Hepatocyte (in vitro differentiated cells): Measurements from ENCODE around the gene UBE2D4. TPM values are rescaled to one million over a fixed set of nuclear protein-coding genes. Genes with fewer than 3 reads are reported as not detected.
"Not testable (repeated sequence)": the region's sequence is repeated elsewhere in the genome, so short reads cannot be mapped to it uniquely, and the experiment has no call there.

Experiments
- DNase-seq: peaks from one replicate; pipeline ENCODE4 v3.0.0-alpha.2; 2016; ENCODE audit warnings: low spot score
- H2AFZ ChIP-seq: fragments of 200-600 bp; sonication (generic); 2 replicates; pipeline ENCODE4 v1.6.0; 2016; ENCODE audit warnings: antibody characterized with exemption, mild to moderate bottlenecking
- H3K27ac ChIP-seq: fragments of 200-600 bp; sonication (generic); 2 replicates; pipeline ENCODE4 v1.5.1; 2016; ENCODE audit warnings: mild to moderate bottlenecking
- H3K27me3 ChIP-seq: fragments of 200-600 bp; sonication (generic); 2 replicates; pipeline ENCODE4 v1.6.1; 2016
- H3K36me3 ChIP-seq: fragments of 200-600 bp; sonication (generic); replicated peaks from 2 replicates; pipeline ENCODE4 v1.5.1; 2016; ENCODE audit warnings: low read depth; ENCODE audit not compliant: insufficient read depth
- H3K4me1 ChIP-seq: fragments of 200-600 bp; sonication (generic); 2 replicates; pipeline ENCODE4 v1.5.1; 2016; ENCODE audit warnings: mild to moderate bottlenecking, moderate library complexity; ENCODE audit not compliant: insufficient read depth
- H3K4me2 ChIP-seq: fragments of 200-600 bp; sonication (generic); 2 replicates; pipeline ENCODE4 v1.6.0; 2016
- H3K4me3 ChIP-seq: fragments of 200-600 bp; sonication (generic); 2 replicates; pipeline ENCODE4 v1.5.1; 2016; ENCODE audit warnings: mild to moderate bottlenecking
- H3K79me2 ChIP-seq: fragments of 200-600 bp; sonication (generic); 2 replicates; pipeline ENCODE4 v1.6.0; 2017; ENCODE audit warnings: mild to moderate bottlenecking
- H3K9me2 ChIP-seq: fragments of 200-600 bp; sonication (generic); replicated peaks from 2 replicates; pipeline ENCODE4 v1.6.0; 2017; ENCODE audit warnings: mild to moderate bottlenecking; ENCODE audit not compliant: insufficient read depth
- H3K9me3 ChIP-seq: fragments of 200-600 bp; sonication (generic); 2 replicates; pipeline ENCODE4 v1.5.1; 2016; ENCODE audit warnings: low read depth, mild to moderate bottlenecking
- H4K20me1 ChIP-seq: fragments of 200-600 bp; sonication (generic); 2 replicates; pipeline ENCODE4 v1.6.0; 2016; ENCODE audit warnings: mild to moderate bottlenecking; ENCODE audit not compliant: insufficient read depth, poor library complexity, severe bottlenecking
- EZH2 ChIP-seq: fragments of 200-600 bp; sonication (generic); IDR thresholded peaks from 2 replicates; pipeline ENCODE4 v1.6.1; 2016; ENCODE audit warnings: antibody characterized with exemption, mild to moderate bottlenecking, borderline replicate concordance
- EZH2phosphoT487 ChIP-seq: fragments of 200-600 bp; sonication (generic); IDR thresholded peaks from one replicate; pipeline ENCODE4 v1.6.1; 2018; ENCODE audit warnings: antibody characterized with exemption, mild to moderate bottlenecking, low read depth, moderate library complexity; ENCODE audit not compliant: unreplicated experiment, severe bottlenecking
- WGBS: methylation state at CpG from one replicate; pipeline ENCODE4 v1.1.6; 2016; ENCODE audit warnings: low lambda C conversion rate; ENCODE audit errors: missing lambda C conversion rate; 5-methylcytosine and 5-hydroxymethylcytosine counted together
- polyA plus RNA-seq: library from polyadenylated mRNA; unstranded; fragments of >200 nt; fragmentation: Nextera tagmentation; extraction: Ambion mirVana; gene quantifications from 2 replicates; pipeline ENCODE4 v1.2.1, GENCODE V29; 2016
- total RNA-seq: library from RNA; depleted of rRNA; stranded (reverse); fragments of >200 nt; gene quantifications from 2 replicates; pipeline ENCODE4 v1.2.3, GENCODE V29; 2014
- TF ChIP-seq, protein P1 (sequence below): fragments of 200-600 bp; sonication (generic); IDR thresholded peaks from 2 replicates; pipeline ENCODE4 v1.5.1; 2016; ENCODE audit warnings: antibody characterized with exemption, mild to moderate bottlenecking; ENCODE audit not compliant: poor library complexity

The UBE2D4 gene
- total and polyA plus RNA-seq, 2 experiments from 2014 or later, result 16.7 to 22.7 TPM

DNA sequence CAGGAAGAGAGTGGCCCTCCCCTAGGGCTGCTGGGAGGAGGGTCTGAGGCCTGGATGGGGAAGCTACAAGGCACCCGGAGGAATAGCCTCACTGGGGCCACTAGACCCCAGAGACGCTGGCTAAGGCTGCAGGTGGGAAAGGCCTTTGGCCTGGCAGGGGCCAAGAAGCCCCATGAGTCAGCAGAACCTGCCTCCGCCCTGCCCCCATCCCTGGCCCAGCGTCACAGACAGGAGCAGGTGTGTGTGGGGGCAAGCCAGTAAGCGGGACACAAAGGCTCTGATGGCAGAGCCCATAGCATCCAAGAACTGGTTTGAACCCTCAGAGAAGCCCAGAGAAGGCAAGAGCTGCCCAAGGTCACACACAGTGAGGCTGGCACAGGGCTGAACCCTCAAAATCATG, 44.5 kb downstream of the UBE2D4 start:
- H3K4me3 ChIP-seq, H3K4me2 ChIP-seq, H2AFZ ChIP-seq, H3K9me3 ChIP-seq, H4K20me1 ChIP-seq, H3K27ac ChIP-seq, H3K27me3 ChIP-seq, DNase-seq, H3K79me2 ChIP-seq, H3K36me3 ChIP-seq, H3K9me2 ChIP-seq, H3K4me1 ChIP-seq: not testable (repeated sequence)
- WGBS, result 96% methylated on average over 4 of the region's 5 CpGs

DNA sequence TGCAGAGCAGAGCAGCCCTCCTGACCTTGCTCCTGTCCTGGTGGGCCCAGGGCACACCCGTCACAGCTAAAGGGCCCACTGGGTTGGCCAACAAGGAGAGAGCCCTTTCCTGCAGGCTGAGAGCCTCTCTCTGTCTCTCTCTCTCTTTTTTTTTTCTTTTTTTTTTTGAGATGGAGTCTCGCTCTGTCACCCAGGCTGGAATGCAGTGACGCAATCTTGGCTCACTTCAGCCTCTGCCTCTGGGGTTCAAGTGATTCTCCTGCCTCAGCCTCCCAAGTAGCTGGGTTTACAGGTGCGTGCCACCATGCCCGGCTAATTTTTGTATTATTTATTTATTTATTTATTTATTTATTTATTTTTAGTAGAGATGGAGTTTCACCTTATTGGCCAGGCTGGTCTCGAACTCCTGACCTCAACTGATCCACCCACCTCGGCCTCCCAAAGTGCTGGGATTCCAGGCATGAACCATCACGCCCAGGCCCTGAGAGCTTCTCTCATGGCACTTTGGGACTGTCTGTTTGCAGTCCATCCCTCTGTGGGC, 47.9 kb downstream of the UBE2D4 start:
- not testable (repeated sequence) for H4K20me1 ChIP-seq, H3K4me1 ChIP-seq, H3K27me3 ChIP-seq, H3K79me2 ChIP-seq, H3K27ac ChIP-seq, H3K4me3 ChIP-seq, H3K9me3 ChIP-seq, DNase-seq, H3K36me3 ChIP-seq, H3K9me2 ChIP-seq, H3K4me2 ChIP-seq, H2AFZ ChIP-seq
- 90% methylated on average over 4 of the region's 8 CpGs for WGBS

DNA sequence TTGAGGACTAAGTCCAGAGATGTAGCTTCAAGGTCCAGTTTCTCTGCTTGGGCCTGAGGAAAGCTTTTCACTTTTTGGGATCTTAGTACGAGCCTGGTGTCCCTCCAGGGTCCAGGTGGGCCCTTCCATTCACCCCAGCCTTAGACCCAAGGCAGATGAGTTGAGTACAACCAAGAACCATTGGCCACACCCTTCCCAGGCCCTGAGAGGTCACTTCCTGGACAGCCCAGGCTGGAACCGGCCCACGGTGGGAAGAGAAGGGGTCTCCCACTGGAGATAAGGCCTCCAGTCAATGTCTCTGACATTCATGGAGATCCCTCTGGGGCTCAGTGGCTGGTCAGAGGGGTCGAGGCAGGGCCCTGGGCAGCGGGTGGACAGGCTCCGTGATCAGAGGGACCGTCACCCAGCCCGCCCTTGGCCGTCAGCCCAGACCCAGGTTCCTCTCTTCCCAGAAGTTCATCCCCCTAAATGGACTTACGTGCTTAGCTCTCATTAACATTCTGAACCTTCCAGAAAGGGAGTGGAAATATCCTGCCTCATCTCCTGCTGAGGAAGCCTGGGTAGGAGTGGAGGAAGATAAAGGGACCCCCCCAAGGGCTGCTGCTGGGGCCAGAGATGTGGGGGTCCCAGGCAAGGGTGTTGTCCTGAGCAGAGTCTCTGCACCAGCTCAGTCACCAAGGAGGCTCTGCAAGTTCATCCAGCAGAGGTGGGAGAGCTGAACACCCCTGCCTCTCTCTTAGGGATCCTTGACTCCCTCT, 48.7 kb downstream of the UBE2D4 start:
- not testable (repeated sequence) for H3K4me3 ChIP-seq, H3K9me2 ChIP-seq, DNase-seq, H3K27ac ChIP-seq, H3K9me3 ChIP-seq, H3K4me2 ChIP-seq, H3K36me3 ChIP-seq, H4K20me1 ChIP-seq, H3K27me3 ChIP-seq, H3K79me2 ChIP-seq, H3K4me1 ChIP-seq, H2AFZ ChIP-seq
- 94% methylated on average over 10 of the region's 10 CpGs for WGBS

DNA sequence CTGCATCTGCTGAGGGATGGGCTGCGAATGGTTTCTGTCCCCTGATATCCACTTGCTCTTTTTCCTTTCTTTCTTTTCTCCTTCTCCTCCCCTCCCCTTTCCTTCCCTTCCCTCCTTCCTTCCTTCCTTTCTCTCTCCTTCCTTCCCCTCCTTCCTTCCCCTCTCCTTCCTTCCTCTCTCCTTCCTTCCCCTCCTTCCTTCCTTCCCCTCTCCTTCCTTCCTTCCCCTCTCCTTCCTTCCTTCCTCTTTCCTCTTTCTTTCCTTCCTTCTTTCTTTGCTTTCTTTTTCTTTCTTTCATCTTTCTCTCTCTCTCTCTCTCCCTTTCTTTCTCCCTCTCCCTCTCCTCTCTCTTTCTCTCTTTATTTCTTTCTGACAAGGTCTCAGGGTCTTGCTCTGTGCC, 51.3 kb downstream of the UBE2D4 start:
- TF ChIP-seq EZH2 (no peak), EZH2phosphoT487 (no peak)
- TF ChIP-seq, protein P1, sequence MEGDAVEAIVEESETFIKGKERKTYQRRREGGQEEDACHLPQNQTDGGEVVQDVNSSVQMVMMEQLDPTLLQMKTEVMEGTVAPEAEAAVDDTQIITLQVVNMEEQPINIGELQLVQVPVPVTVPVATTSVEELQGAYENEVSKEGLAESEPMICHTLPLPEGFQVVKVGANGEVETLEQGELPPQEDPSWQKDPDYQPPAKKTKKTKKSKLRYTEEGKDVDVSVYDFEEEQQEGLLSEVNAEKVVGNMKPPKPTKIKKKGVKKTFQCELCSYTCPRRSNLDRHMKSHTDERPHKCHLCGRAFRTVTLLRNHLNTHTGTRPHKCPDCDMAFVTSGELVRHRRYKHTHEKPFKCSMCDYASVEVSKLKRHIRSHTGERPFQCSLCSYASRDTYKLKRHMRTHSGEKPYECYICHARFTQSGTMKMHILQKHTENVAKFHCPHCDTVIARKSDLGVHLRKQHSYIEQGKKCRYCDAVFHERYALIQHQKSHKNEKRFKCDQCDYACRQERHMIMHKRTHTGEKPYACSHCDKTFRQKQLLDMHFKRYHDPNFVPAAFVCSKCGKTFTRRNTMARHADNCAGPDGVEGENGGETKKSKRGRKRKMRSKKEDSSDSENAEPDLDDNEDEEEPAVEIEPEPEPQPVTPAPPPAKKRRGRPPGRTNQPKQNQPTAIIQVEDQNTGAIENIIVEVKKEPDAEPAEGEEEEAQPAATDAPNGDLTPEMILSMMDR, result no peak
- WGBS, result 83% methylated on average over 1 of the region's 1 CpG
- H3K4me3 ChIP-seq, result no peak overlapping the region

DNA sequence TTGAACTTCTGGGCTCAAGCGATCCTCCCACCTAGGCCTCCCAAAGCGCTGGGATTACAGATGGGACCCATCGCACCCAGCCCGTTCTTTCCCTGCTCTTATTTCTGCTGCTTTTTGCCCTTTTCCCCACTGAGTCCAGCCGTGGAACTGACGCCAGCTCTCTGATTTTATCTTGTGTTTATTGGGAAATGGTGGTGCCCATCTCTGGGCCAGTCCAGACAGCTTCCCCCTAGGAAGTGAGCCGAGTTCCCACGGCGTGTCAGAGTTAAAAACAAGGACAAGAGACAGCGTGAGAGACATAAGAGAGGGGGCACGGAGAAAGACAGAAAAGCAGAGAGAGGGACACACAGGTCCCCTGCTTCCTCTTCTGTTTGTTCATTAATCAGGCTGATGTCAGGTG, 51.9 kb downstream of the UBE2D4 start:
- not testable (repeated sequence) for H3K36me3 ChIP-seq, H3K4me3 ChIP-seq, H3K27ac ChIP-seq, H4K20me1 ChIP-seq, H3K9me2 ChIP-seq, H3K4me2 ChIP-seq, H3K27me3 ChIP-seq, H3K9me3 ChIP-seq, DNase-seq, H2AFZ ChIP-seq, H3K79me2 ChIP-seq, H3K4me1 ChIP-seq
- 91% methylated on average over 11 of the region's 11 CpGs for WGBS

More for the DNA sequence above, 51.3 kb downstream of the UBE2D4 start:
- no peaks in the 10 kb centered on the region for H3K36me3 ChIP-seq
- H3K27ac ChIP-seq, result no peak overlapping the region
- no peak overlapping the region for H3K4me2 ChIP-seq
- DNase-seq, result no peak
- no peaks in the 10 kb centered on the region for H4K20me1 ChIP-seq
- no peaks in the 10 kb centered on the region for H3K79me2 ChIP-seq
- no peaks in the 10 kb centered on the region for H3K27me3 ChIP-seq
- no peaks in the 10 kb centered on the region for H3K9me2 ChIP-seq
- H3K4me1 ChIP-seq, result no peaks in the 10 kb centered on the region
- no peak overlapping the region for H2AFZ ChIP-seq
- no peaks in the 10 kb centered on the region for H3K9me3 ChIP-seq

DNA sequence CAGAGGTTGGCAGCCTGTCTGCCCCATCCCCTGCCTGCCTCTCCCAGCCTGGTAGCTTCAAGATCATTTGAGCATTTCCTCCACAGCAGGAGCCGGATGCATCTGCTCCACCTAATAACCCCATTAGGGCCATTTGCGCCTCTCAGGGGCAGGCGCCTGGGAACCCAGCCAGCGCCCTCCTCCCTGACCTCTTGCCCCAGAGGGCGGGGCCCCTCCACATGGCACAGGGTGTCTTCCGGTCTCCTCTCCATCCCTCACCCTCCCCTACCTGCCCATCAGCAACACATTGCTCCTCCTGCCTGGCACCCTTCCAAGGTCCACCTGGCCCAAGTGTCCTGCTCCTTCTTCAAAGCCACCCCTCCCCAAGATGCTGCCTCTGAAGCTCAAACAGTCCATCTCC, 56.6 kb downstream of the UBE2D4 start:
- H3K9me3 ChIP-seq, H4K20me1 ChIP-seq, H3K9me2 ChIP-seq, H3K27me3 ChIP-seq, H2AFZ ChIP-seq, DNase-seq, H3K4me2 ChIP-seq, H3K27ac ChIP-seq, H3K4me3 ChIP-seq, H3K36me3 ChIP-seq, H3K79me2 ChIP-seq, H3K4me1 ChIP-seq: not testable (repeated sequence)
- no CpG with 5 or more reads among the region's 6 CpGs for WGBS

DNA sequence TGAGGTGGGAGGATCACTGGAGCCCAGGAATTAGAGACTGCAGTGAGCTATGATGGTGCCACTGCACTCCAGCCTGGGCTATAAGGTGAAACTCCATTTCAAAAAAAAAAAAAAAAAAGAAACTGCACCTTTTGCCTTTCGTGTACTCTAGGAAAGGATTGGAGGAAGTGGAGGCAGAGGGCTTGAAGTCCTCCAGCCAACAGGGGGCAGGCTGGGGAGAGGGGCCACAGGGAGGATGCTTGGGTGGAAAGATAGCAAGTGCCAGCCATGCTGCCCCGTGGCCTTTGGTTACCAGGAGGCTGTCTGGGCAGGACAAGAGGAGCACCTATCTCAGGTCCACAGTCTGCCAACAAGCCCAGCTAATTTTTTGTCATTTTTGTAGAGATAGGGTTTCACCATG, 57.5 kb downstream of the UBE2D4 start:
- not testable (repeated sequence) for H3K36me3 ChIP-seq, H3K27ac ChIP-seq, H3K9me3 ChIP-seq, H3K4me3 ChIP-seq, H4K20me1 ChIP-seq, H3K27me3 ChIP-seq, H3K4me1 ChIP-seq, H3K4me2 ChIP-seq, H3K79me2 ChIP-seq, H3K9me2 ChIP-seq, DNase-seq, H2AFZ ChIP-seq
- WGBS, result 94% methylated on average over 1 of the region's 2 CpGs
